Activated naive CD4-positive, alpha-beta T cell treated with Interleukin-2 at 50 U/mL for 16 hours (primary cell): ENCODE measurements around the gene KCTD16.

ENCODE experiments used
- DNase-seq: peaks from one replicate; pipeline ENCODE4 v3.0.0-alpha.2; 2020

KCTD16 gene

DNA sequence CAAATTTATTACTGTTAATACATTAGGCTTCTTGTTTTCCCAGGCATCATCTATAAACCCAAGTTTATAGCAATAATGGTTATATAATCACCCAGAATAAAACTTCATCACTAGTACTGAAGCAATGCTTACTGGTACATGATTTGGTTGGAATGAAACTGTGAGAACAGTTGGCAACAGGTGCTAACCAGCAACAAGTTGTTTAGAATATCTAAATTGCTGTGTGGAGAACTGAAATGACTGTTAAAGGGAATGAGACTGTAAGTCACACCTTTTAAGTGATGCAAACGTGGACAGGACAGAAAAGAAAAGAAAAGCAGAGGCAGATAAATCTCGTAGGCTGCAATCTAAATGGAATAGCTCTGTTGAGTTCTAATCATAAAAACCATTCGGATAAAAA is 2.7 kb upstream of the KCTD16 start:
- DNase-seq: no peak

GRCh38 chr5:144169904-144170275 is 783 bp upstream of the KCTD16 start:
- DNase-seq: no peak

GRCh38 chr5:144173766-144174165 is 3.1 kb downstream of the KCTD16 start:
- DNase-seq: no peak

- no peak for DNase-seq
Observed at GRCh38 chr5:144177548-144177947, 6.9 kb downstream of the KCTD16 start.

DNA sequence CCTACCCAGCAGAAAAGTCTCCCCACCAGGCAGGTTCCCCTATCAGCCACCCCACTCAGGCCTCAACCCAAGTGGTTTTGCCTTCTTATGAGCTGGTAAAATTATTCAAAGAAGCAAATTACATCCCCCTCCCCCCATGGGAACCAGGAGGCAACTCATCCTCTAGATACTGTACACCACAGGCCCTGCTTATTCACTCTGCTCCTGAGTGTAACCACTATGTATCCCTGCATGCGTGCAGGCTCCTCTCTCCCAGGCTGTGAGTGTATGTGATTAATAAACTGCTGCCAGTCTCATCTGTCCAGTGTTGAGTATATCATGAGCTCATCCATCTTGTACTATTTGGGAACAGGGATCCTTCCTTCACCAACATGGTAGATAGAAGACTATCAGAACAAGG is 8.6 kb downstream of the KCTD16 start:
- no peak for DNase-seq

GRCh38 chr5:144183254-144183889 is 12.7 kb downstream of the KCTD16 start:
- DNase-seq: no peak

DNA sequence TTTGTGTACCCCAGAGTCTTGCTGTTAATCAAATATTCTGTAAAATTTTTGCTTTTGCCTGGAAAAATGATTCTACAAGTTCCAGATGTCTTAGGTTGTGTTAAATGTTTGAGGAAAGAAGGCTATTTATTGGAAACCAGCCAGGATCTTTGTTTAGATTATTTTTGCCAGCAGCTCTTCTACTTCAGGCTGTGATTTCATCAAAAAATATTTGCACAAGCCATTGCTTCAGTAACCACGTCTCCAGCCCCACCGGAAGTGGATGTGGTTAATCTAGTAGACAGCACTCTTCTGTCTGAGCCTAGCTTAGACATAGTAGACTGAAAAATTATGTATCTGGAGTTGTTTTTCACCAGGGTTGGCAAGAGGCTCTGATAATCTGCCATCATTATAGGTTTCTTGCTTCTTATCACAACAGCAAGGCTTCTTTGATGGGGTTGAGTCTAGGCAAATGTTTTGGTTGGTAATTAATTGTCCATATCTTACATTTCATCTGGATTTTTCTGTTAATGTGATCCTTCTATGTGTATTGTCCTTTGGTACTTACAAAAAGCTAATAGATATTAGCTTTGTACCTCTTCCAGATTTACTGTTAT is 17.1 kb downstream of the KCTD16 start:
- peak; percentile 69 for DNase-seq

GRCh38 chr5:144189800-144190429 is 19.2 kb downstream of the KCTD16 start:
- DNase-seq: peak; percentile 82

GRCh38 chr5:144191531-144191930 is 20.9 kb downstream of the KCTD16 start:
- DNase-seq: no peak

DNA sequence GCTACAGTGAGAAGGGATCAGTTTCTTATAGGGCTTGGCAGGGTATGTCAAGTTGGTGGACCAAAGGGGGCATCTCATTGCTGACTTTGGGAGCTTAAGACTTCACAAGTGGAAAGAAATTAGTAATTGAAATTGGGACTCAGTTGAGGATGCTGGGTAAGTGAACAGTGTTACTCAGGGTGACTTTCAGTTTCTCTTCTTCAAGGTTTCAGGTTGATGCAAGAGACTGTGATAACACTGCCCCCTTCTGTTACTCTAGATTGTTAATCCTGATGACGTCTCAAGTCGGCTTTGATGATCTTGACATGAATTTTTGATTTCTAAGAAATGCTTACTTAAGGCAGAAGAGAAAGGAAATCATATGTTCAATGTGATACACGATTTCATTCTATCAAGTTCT is 21.3 kb downstream of the KCTD16 start:
- peak; percentile 15 for DNase-seq

DNA sequence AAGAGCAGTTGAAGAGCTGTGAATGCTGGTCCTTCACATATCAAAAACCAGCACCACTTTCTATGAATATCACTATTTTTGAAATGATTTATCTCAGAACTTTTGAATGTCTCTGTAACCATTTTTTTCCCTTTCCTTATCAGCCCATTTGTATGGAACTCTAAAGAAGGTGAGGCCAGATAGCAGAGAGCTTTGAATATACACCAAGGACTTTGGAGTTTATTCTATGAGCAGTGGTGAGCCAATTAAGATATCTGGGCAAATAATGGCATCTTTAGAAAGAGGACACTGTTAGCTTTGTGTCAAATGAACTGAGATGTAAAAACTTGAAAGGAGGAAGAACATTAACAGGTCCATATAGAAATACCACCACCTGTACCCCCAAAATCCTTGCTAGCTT is 22.0 kb downstream of the KCTD16 start:
- DNase-seq: no peak

DNA sequence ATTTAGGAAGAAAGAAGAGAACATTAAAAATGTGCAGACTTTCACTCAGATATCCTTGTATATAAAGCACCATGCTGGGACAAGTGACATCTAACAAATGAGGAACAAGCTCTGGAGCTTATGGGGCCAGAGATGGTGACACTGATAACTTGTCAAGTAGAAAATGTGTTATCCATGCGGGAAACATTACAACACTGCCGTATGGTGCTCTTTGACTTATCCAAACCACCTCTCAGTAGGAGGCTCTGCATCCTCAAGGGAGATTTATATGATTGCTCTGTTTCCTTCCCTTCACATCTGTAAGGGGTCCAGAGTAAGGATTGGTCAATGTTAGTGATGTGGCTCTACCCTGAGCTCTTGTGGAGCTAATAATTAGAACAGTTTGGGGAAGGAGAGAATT is 23.5 kb downstream of the KCTD16 start:
- DNase-seq: no peak

GRCh38 chr5:144195448-144195847 is 24.8 kb downstream of the KCTD16 start:
- DNase-seq: no peak

- DNase-seq: no peak
Observed at GRCh38 chr5:144196612-144197011, 25.9 kb downstream of the KCTD16 start.

GRCh38 chr5:144198386-144198785 is 27.7 kb downstream of the KCTD16 start:
- DNase-seq: no peak

- DNase-seq: no peak
Observed at GRCh38 chr5:144201588-144201987, 30.9 kb downstream of the KCTD16 start.

DNA sequence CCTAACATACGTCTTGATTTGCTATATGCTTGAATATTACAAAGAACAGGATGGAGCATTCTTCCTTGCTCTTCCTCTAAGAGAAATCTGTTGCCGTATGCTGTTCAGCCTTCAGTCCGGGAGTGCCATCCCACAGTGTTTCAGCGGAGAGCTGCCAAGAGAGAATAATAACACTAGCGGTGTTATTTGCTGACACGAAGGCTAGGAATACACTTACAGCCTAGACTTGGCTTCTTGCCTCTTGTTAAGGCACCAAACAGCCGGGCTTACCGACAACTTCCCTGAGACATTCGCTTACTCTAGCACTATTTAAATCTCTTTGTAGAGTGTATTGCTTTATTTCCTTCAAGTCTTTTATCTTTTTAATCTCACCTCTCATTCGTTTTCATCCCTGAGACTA is 31.4 kb downstream of the KCTD16 start:
- DNase-seq: no peak

- DNase-seq: no peak
Observed at GRCh38 chr5:144202726-144203125, 32.1 kb downstream of the KCTD16 start.

- peak; percentile 27 for DNase-seq
Observed at GRCh38 chr5:144203750-144204596, 33.3 kb downstream of the KCTD16 start.

DNA sequence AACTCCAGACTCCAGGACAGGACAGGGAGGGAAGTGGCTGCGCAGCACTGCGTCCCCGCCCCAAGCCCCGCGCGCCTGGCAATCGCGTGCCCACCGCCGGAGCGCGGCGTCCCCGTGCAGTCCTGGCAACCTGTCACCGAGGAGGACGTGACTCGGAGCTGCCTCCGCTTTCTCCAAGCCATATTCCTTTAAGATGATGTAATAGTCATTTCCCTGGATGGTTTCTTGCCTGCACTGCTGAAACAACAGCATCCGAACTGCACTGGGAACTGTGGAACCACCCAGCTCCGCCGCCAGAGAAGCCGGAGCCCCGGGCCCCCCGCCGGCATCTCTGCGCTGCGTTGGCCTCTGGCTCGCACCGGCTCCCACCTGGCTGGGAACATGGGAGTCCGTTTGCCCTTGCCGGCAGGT is 34.5 kb downstream of the KCTD16 start:
- no peak for DNase-seq

DNA sequence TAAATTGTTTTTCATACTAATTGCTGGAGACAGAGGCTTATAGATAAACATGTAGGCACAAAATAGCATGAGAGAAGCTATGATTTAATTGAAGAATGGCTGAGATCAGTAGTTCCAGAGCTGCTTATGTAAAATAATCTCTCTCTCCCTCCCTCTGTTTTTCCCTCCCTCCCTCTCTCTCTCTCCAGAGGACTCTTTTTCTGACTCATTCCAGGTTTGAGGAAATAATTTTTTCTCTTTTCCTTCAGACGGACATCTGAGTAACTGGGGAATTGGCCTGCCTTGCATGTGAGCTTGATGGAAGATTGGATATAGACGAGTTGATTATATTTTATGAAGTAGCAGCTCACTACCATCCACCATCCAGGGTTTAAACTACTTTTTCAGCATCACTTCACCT is 35.5 kb downstream of the KCTD16 start:
- no peak for DNase-seq

- DNase-seq: no peak
Observed at GRCh38 chr5:144207875-144208444, 37.3 kb downstream of the KCTD16 start.

- DNase-seq: no peak
Observed at GRCh38 chr5:144209361-144209760, 38.7 kb downstream of the KCTD16 start.
